ENCODE measurements around the gene PRC1. TPM values are rescaled to one million over a fixed set of nuclear protein-coding genes. Genes with fewer than 3 reads are reported as not detected.

The PRC1 gene
- total RNA-seq, 1 donor from 2014 or later, result 32.5 TPM

- H3K4me1 Mint-ChIP-seq (ENCODE audit: low read depth), result peaks cover 33% of the 10 kb centered on the region
- no peaks in the 10 kb centered on the region for H3K9me3 Mint-ChIP-seq (ENCODE audit: low read depth)
- H3K36me3 Mint-ChIP-seq (ENCODE audit: low read depth), result peaks cover 14% of the 10 kb centered on the region
- peak overlapping the region; percentile 80 for H3K4me3 Mint-ChIP-seq (ENCODE audit: unreplicated experiment)
- TF ChIP-seq CTCF (IDR thresholded peaks at IDR 0.05), result peak; percentile 99
- H3K27ac Mint-ChIP-seq (ENCODE audit: unreplicated experiment), result peak overlapping the region; percentile 63
- peak; percentile 79 for DNase-seq (ENCODE audit: low spot score)
- no peaks in the 10 kb centered on the region for H3K27me3 Mint-ChIP-seq (ENCODE audit: low read depth)
These were observed 37.9 kb downstream of the PRC1 start for GRCh38 chr15:90956274-90957030.

- no peaks in the 10 kb centered on the region for H3K27me3 Mint-ChIP-seq (ENCODE audit: low read depth)
- DNase-seq (ENCODE audit: low spot score), result peak; percentile 76
- H3K27ac Mint-ChIP-seq (ENCODE audit: unreplicated experiment), result peak overlapping the region; percentile 63
- H3K36me3 Mint-ChIP-seq (ENCODE audit: low read depth), result peaks cover 10% of the 10 kb centered on the region
- no peaks in the 10 kb centered on the region for H3K9me3 Mint-ChIP-seq (ENCODE audit: low read depth)
- H3K4me1 Mint-ChIP-seq (ENCODE audit: low read depth), result peaks cover 33% of the 10 kb centered on the region
- peak overlapping the region; percentile 80 for H3K4me3 Mint-ChIP-seq (ENCODE audit: unreplicated experiment)
- TF ChIP-seq CTCF (IDR thresholded peaks at IDR 0.05), result no peak
These were observed 38.6 kb downstream of the PRC1 start for GRCh38 chr15:90955624-90956273.

GRCh38 chr15:90954712-90955623 lies 39.4 kb downstream of the PRC1 start, which contains the start of gene RCCD1:
Gene RCCD1, plus strand, starts transcription at chr15:90954884. Its CDS starts 1,851 bp downstream, at chr15:90956735.
- Mint-ChIP-seq H3K4me1 (ENCODE audit: low read depth) (peaks cover 29% of the 10 kb centered on the region), H3K36me3 (ENCODE audit: low read depth) (peaks cover 10% of the 10 kb centered on the region)

GRCh38 chr15:90953947-90954711 lies 40.2 kb downstream of the PRC1 start:
- H3K9me3 Mint-ChIP-seq (ENCODE audit: low read depth), result no peaks in the 10 kb centered on the region
- H3K27me3 Mint-ChIP-seq (ENCODE audit: low read depth), result no peaks in the 10 kb centered on the region
- no peak for DNase-seq (ENCODE audit: low spot score)
- H3K4me1 Mint-ChIP-seq (ENCODE audit: low read depth), result peaks cover 22% of the 10 kb centered on the region
- peak overlapping the region; percentile 92 for H3K27ac Mint-ChIP-seq (ENCODE audit: unreplicated experiment)
- no peak for TF ChIP-seq CTCF (IDR thresholded peaks at IDR 0.05)
- peaks cover 11% of the 10 kb centered on the region for H3K36me3 Mint-ChIP-seq (ENCODE audit: low read depth)
- peak overlapping the region; percentile 80 for H3K4me3 Mint-ChIP-seq (ENCODE audit: unreplicated experiment)

More at GRCh38 chr15:90954712-90955623, 39.4 kb downstream of the PRC1 start, which contains the start of gene RCCD1:
- peak within 1 kb of the TSS; percentile 80 for H3K4me3 Mint-ChIP-seq (ENCODE audit: unreplicated experiment)
- H3K27me3 Mint-ChIP-seq (ENCODE audit: low read depth), result no peaks in the 10 kb centered on the region
- peak within 1 kb of the TSS; percentile 92 for H3K27ac Mint-ChIP-seq (ENCODE audit: unreplicated experiment)
- TF ChIP-seq CTCF (IDR thresholded peaks at IDR 0.05), result no peak
- no peaks in the 10 kb centered on the region for H3K9me3 Mint-ChIP-seq (ENCODE audit: low read depth)
- peak; percentile 98 for DNase-seq (ENCODE audit: low spot score)

Data from chondrocyte (in vitro differentiated cells).